ENCODE results near the gene AGBL1.
"Not testable (repeated sequence)": the region's sequence is repeated elsewhere in the genome, so short reads cannot be mapped to it uniquely, and the experiment has no call there.

The AGBL1 gene

DNA sequence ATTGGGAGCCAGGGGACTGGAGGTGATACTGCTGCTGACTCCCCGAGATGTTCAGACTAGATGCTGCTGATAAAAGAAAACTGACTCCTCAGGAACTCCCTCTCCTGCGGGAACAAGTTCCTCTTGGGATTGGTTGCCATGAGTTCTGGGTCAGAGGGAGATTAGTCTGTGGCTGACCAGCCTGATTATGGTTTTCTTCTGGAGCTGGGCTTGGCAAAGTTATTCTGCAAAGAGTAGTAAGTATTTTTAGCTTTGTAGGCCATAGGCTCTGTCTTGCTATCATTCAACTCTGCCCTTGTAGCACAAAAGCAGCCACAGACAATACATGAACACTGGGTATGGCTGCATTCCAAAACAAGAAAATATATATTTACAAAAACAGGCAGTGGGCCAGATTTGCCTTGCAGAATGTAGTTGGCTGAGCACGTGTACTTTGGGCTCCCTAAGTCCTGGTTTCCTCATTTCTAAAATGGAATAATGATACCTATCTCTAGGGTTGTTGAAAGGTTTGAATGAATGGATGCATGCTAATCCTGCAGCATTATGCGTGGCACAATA is 796.8 kb downstream of the AGBL1 start:
- no peak overlapping the region for H3K4me2 ChIP-seq (ENCODE audit: low read depth, low read length, poor library complexity, severe bottlenecking)
- TF ChIP-seq CTCF (IDR thresholded peaks at IDR 0.05; ENCODE audit: insufficient read depth, low read length, poor library complexity, severe bottlenecking) (no peak), EZH2phosphoT487 (conservative IDR thresholded peaks at IDR 0.05; ENCODE audit: low read length) (no peak)
- no peaks in the 10 kb centered on the region for H3K36me3 ChIP-seq (ENCODE audit: low read length)
- H4K20me1 ChIP-seq (ENCODE audit: low read depth, low read length) = no peaks in the 10 kb centered on the region
- H3K27me3 ChIP-seq (ENCODE audit: low read length) = no peaks in the 10 kb centered on the region
- no peak overlapping the region for H3K27ac ChIP-seq (ENCODE audit: low read depth, low read length)
- H3K9me2 ChIP-seq (replicated peaks; ENCODE audit: insufficient read depth, low read length) = no peaks in the 10 kb centered on the region
- H2AFZ ChIP-seq (ENCODE audit: low read depth, low read length, severe bottlenecking) = no peak overlapping the region
- no peaks in the 10 kb centered on the region for H3F3A ChIP-seq (ENCODE audit: insufficient read depth)
- H3K9ac ChIP-seq (ENCODE audit: low read length) = no peak overlapping the region
- no peaks in the 10 kb centered on the region for H3K9me3 ChIP-seq (ENCODE audit: insufficient read depth, low read length)
- no peak overlapping the region for H3K4me3 ChIP-seq (ENCODE audit: insufficient read depth, low read length, poor library complexity, severe bottlenecking)
- no peaks in the 10 kb centered on the region for H3K79me2 ChIP-seq (ENCODE audit: insufficient read depth, low read length)

DNA sequence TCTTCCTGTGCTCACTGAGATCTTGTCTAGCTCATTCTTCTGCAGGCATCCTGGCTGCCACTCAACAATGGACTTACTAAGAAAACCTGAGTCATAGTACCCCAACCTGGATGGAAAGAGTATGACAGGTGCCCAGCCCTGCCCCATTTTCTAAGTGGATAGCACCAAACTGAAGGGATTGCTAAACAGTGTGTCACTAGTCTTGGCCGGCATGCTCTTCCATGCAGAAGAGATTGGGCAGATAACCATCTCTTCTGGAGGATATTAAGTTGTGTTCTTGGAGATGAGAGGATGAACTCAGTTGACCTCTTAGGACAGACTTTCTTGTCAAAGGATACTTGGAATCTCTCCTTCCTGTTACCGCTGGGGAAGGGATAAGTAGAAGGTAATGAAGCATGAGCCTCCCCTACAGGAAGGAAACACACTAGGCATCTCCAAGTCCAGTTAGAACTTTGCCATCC is 797.5 kb downstream of the AGBL1 start:
- Histone ChIP-seq H3K27me3 (ENCODE audit: low read length) (no peaks in the 10 kb centered on the region), H3K4me3 (ENCODE audit: insufficient read depth, low read length, poor library complexity, severe bottlenecking) (no peak overlapping the region), H3K9me3 (ENCODE audit: insufficient read depth, low read length) (no peaks in the 10 kb centered on the region), H2AFZ (ENCODE audit: low read depth, low read length, severe bottlenecking) (no peak overlapping the region), H4K20me1 (ENCODE audit: low read depth, low read length) (no peaks in the 10 kb centered on the region), H3K4me2 (ENCODE audit: low read depth, low read length, poor library complexity, severe bottlenecking) (no peak overlapping the region), H3K27ac (ENCODE audit: low read depth, low read length) (no peak overlapping the region), H3K79me2 (ENCODE audit: insufficient read depth, low read length) (no peaks in the 10 kb centered on the region), H3F3A (ENCODE audit: insufficient read depth) (no peaks in the 10 kb centered on the region), H3K9me2 (replicated peaks; ENCODE audit: insufficient read depth, low read length) (no peaks in the 10 kb centered on the region), H3K36me3 (ENCODE audit: low read length) (no peaks in the 10 kb centered on the region), H3K9ac (ENCODE audit: low read length) (no peak overlapping the region)
- TF ChIP-seq CTCF (IDR thresholded peaks at IDR 0.05; ENCODE audit: insufficient read depth, low read length, poor library complexity, severe bottlenecking) (no peak), EZH2phosphoT487 (conservative IDR thresholded peaks at IDR 0.05; ENCODE audit: low read length) (no peak)

DNA sequence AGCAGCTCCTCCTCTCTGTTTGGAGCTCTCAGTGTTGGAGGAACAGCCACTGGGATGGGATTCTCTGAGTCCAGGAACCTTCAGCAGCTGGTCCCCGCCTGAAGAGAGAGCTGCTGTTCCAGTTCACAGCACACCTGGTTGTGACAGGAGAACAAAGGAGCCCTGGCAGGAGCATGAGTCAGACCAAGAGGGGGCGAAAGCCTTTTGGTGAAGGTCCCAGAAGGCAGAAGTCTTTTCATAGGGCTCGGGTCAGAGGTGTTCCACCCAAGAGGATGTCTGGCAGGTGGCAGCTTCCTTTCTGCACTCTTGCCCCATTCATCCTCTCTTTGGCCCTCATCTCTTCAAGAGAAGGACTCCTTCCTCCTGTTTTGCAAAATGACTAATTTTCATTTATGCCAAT is 799.2 kb downstream of the AGBL1 start:
- H3K36me3 ChIP-seq (ENCODE audit: low read length); H3F3A ChIP-seq (ENCODE audit: insufficient read depth); H3K9me2 ChIP-seq (replicated peaks; ENCODE audit: insufficient read depth, low read length); H4K20me1 ChIP-seq (ENCODE audit: low read depth, low read length); H3K79me2 ChIP-seq (ENCODE audit: insufficient read depth, low read length); H2AFZ ChIP-seq (ENCODE audit: low read depth, low read length, severe bottlenecking); H3K4me3 ChIP-seq (ENCODE audit: insufficient read depth, low read length, poor library complexity, severe bottlenecking); H3K27me3 ChIP-seq (ENCODE audit: low read length); H3K4me2 ChIP-seq (ENCODE audit: low read depth, low read length, poor library complexity, severe bottlenecking); H3K27ac ChIP-seq (ENCODE audit: low read depth, low read length); H3K9me3 ChIP-seq (ENCODE audit: insufficient read depth, low read length); H3K9ac ChIP-seq (ENCODE audit: low read length): not testable (repeated sequence)

DNA sequence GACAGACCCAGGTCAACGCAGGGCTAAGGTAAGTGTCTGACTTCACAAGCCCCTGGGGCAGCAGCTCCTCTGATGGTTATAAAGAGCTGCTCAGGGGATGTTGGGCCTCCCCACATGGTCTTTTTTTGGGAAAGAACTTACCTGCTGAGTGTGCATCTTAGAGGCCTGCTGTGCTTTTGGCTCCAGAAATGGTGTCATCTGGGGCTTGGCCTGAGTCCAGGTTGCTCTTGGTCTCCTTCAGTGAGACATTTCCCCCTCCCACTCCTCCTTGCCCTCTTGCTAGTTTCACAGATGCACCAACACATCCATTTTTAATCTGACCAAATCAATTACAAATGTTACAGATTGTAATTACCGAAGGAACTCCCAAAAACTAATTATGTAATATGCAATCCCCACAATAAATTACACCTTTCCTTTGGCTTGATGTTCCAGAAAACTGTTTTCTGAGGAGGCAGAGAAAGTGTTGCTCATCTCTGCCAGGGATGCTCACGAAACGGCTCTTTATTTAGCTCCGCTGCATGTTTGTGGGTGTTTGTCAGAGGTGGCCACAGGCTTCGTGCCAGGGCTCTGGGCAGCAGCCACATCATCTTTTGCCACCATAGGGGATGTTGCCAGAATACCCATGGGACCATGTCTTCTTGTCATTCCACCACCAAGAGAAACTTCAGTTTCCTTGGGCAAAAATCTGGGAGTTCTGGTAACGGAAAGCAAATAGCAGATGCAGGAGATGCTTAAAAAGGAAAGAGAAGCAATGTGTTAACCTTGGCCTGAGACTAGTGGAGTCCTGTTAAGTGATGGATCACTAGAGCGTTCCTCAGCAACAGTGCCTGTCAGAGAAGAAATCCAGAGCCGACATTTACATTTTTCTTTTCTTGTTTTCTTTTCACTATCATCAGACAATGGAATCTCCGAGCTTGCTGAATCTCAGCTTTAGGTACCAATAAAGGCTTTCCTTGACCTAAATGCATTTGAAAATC is 799.9 kb downstream of the AGBL1 start:
- Histone ChIP-seq H3K4me3 (ENCODE audit: insufficient read depth, low read length, poor library complexity, severe bottlenecking) (no peak overlapping the region), H3K9me2 (replicated peaks; ENCODE audit: insufficient read depth, low read length) (no peaks in the 10 kb centered on the region), H3K9me3 (ENCODE audit: insufficient read depth, low read length) (no peaks in the 10 kb centered on the region), H2AFZ (ENCODE audit: low read depth, low read length, severe bottlenecking) (no peak overlapping the region), H3K4me2 (ENCODE audit: low read depth, low read length, poor library complexity, severe bottlenecking) (no peak overlapping the region), H4K20me1 (ENCODE audit: low read depth, low read length) (no peaks in the 10 kb centered on the region), H3K36me3 (ENCODE audit: low read length) (no peaks in the 10 kb centered on the region), H3K27me3 (ENCODE audit: low read length) (no peaks in the 10 kb centered on the region), H3F3A (ENCODE audit: insufficient read depth) (no peaks in the 10 kb centered on the region), H3K27ac (ENCODE audit: low read depth, low read length) (no peak overlapping the region), H3K79me2 (ENCODE audit: insufficient read depth, low read length) (no peaks in the 10 kb centered on the region), H3K9ac (ENCODE audit: low read length) (no peak overlapping the region)
- TF ChIP-seq EZH2phosphoT487 (conservative IDR thresholded peaks at IDR 0.05; ENCODE audit: low read length) (no peak), CTCF (IDR thresholded peaks at IDR 0.05; ENCODE audit: insufficient read depth, low read length, poor library complexity, severe bottlenecking) (no peak)

Measured in SU-DHL-6 (cell line).